ENCODE data around the gene RABGGTA. TPM values are rescaled to one million over a fixed set of nuclear protein-coding genes. Genes with fewer than 3 reads are reported as not detected.

The RABGGTA gene
- total RNA-seq, 6 experiments from 2014 or later: 25.4 to 31.4 (median 27.3) TPM

DNA sequence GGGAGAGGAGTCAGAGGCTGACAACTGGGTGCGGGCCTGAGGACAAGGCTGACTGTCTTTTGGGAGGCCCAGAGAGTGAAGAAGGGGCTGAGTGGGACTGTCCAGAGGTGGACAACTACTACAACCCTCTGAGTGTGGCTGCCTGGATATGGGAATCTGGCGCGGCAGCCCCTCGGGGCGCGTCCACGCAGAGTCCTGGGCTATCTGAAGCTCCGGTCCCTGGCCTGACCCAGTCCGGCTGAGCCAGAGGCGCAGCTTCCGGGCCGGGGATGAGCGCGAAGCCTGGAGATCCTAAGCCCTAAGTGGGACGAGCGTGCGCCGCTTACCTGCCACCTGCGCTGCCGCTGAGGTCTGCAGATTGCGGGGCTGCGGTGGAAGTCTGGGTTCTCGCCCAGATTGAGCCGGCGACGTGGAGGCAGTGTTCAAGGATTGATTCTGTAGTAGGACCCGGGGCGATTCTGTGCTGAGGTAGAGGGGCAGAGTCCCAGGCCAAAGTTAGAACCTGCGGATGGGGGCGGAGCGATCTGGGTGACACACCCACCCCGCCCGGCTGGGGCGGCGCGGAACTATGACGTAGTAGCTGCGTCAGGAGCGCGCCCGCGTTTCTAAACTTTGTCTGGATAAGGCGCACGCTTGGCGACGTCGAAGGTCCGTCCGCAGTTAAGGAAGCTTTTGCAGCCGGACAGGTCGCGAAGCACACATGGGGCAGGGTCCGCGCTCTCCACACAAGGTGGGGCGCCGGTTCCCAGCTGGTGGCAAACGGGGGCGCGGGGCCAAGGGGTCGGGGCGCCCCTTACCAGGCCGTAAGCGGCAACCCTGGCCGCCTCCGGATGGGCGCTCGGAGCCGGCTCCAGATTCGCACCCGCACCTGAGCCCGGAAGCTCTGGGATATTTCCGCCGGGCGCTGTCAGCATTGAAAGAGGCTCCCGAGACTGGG is 28.1 kb upstream of the RABGGTA start, which contains the start of the genes DHRS1 and NOP9:
Gene DHRS1, minus strand, starts transcription at position 526 of the 937 bp plus-strand sequence. CDS start 674 bp downstream, outside the sequence.
Gene NOP9, plus strand, starts transcription at position 596 of the 937 bp plus-strand sequence. Its CDS starts 105 bp downstream, at position 701.
- Mint-ChIP-seq H3K27me3 (ENCODE audit: insufficient read depth) (no peaks in the 10 kb centered on the region), H3K4me3 (peak within 1 kb of the TSS; percentile 97), H3K4me1 (ENCODE audit: low read depth) (peaks cover 50% of the 10 kb centered on the region), H3K27ac (peak within 1 kb of the TSS; percentile 98), H3K9me3 (no peaks in the 10 kb centered on the region), H3K36me3 (ENCODE audit: low read depth) (peaks cover 31% of the 10 kb centered on the region)
- TF ChIP-seq, protein P1, sequence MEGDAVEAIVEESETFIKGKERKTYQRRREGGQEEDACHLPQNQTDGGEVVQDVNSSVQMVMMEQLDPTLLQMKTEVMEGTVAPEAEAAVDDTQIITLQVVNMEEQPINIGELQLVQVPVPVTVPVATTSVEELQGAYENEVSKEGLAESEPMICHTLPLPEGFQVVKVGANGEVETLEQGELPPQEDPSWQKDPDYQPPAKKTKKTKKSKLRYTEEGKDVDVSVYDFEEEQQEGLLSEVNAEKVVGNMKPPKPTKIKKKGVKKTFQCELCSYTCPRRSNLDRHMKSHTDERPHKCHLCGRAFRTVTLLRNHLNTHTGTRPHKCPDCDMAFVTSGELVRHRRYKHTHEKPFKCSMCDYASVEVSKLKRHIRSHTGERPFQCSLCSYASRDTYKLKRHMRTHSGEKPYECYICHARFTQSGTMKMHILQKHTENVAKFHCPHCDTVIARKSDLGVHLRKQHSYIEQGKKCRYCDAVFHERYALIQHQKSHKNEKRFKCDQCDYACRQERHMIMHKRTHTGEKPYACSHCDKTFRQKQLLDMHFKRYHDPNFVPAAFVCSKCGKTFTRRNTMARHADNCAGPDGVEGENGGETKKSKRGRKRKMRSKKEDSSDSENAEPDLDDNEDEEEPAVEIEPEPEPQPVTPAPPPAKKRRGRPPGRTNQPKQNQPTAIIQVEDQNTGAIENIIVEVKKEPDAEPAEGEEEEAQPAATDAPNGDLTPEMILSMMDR (IDR thresholded peaks at IDR 0.05): no peak
- peak; percentile 78 for DNase-seq

GRCh38 chr14:24298892-24299254 is 27.5 kb upstream of the RABGGTA start:
- Mint-ChIP-seq H3K36me3 (ENCODE audit: low read depth) (peaks cover 26% of the 10 kb centered on the region), H3K27me3 (ENCODE audit: insufficient read depth) (no peaks in the 10 kb centered on the region), H3K4me3 (peak overlapping the region; percentile 97), H3K9me3 (no peaks in the 10 kb centered on the region), H3K27ac (peak overlapping the region; percentile 98), H3K4me1 (ENCODE audit: low read depth) (peaks cover 50% of the 10 kb centered on the region)
- peak; percentile 96 for DNase-seq
- TF ChIP-seq, protein P1 (IDR thresholded peaks at IDR 0.05): 0 out of 2 replicates have a peak, but pooled peaks have one; percentile 19

DNA sequence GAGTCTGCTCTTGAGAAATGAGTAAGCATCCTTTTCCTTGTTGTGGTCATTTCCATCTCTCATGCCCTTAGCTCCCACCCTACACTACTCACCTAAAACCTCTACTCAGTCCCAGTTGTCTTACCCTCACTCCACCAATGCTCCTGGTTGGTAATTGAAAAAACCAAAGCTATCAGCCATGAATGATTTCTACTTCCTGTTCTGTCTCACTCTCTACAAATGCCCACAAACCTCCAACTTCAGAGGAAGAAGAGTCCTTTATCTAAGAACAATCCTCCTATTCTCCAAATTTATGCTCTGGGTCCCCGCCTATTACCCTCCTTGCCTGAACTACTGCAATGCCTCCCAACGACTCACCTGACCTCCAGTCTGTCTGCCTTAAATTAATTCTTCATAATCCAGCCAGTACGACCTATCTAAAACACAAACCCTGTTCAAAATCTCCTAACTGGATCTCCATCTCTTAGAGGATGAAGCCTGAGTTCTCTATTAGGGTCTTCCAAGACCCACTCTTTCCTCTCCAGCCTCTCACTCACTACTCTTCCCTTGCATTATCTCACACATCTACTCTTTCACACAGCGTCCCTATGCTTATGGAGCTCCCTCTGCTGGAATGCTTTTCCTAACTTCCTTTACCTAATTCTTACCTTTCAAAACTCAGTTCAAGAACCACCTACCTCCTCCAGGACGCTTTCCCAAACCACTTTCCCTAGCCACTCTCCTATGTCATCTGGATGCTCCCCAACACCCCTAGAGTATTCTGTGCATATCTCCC is 26.0 kb upstream of the RABGGTA start:
- no peaks in the 10 kb centered on the region for H3K9me3 Mint-ChIP-seq
- no peak overlapping the region for H3K4me3 Mint-ChIP-seq
- H3K27ac Mint-ChIP-seq: peak overlapping the region; percentile 34
- TF ChIP-seq, protein P1 (IDR thresholded peaks at IDR 0.05): peak; percentile 66
- no peaks in the 10 kb centered on the region for H3K27me3 Mint-ChIP-seq (ENCODE audit: insufficient read depth)
- H3K36me3 Mint-ChIP-seq (ENCODE audit: low read depth): peaks cover 23% of the 10 kb centered on the region
- DNase-seq: no peak
- H3K4me1 Mint-ChIP-seq (ENCODE audit: low read depth): peaks cover 50% of the 10 kb centered on the region

- Mint-ChIP-seq H3K27ac (peak overlapping the region; percentile 85), H3K9me3 (no peaks in the 10 kb centered on the region), H3K36me3 (ENCODE audit: low read depth) (peaks cover 17% of the 10 kb centered on the region), H3K4me3 (no peak overlapping the region), H3K27me3 (ENCODE audit: insufficient read depth) (peaks cover 2% of the 10 kb centered on the region; the same call in 1 of the 2 replicates), H3K4me1 (ENCODE audit: low read depth) (peaks cover 49% of the 10 kb centered on the region)
- TF ChIP-seq, protein P1 (IDR thresholded peaks at IDR 0.05): peak; percentile 85
- DNase-seq: peak; percentile 89
Measured at GRCh38 chr14:24296341-24297157, 25.2 kb upstream of the RABGGTA start.

DNA sequence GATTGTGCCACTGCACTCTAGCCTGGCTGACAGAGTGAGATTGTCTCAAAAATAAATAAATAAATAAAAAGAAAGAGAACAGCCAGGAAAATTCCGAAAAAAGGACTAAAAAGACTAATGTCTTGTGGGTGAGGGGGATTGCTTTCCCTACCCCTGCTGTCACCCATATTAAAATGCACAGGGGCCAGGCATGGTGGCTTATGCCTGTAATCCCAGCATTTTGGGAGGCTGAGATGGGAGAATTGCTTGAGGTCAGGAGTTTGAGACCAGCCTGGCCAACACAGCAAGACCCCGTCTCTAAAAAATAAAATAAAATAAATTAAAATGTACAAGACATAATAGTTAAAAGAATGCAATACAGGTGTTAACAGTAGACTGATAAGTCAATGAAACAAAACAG is 22.1 kb upstream of the RABGGTA start:
- TF ChIP-seq, protein P1 (IDR thresholded peaks at IDR 0.05): no peak
- H3K36me3 Mint-ChIP-seq (ENCODE audit: low read depth): peaks cover 15% of the 10 kb centered on the region
- no peaks in the 10 kb centered on the region for H3K9me3 Mint-ChIP-seq
- DNase-seq: no peak
- peaks cover 2% of the 10 kb centered on the region; the same call in 1 of the 2 replicates for H3K27me3 Mint-ChIP-seq (ENCODE audit: insufficient read depth)
- no peak overlapping the region for H3K27ac Mint-ChIP-seq
- H3K4me3 Mint-ChIP-seq: no peak overlapping the region
- H3K4me1 Mint-ChIP-seq (ENCODE audit: low read depth): peaks cover 27% of the 10 kb centered on the region
